HEK293T (cell line): ENCODE measurements around the gene MAST4.
"Not testable (repeated sequence)": the region's sequence is repeated elsewhere in the genome, so short reads cannot be mapped to it uniquely, and the experiment has no call there.

Experiments
- CTCF ChIA-PET: fragments of 350-600 bp; formaldehyde crosslinking; extraction: SDS; loops from one replicate; lab custom pipeline; 2021; ENCODE audit warnings: antibody characterized with exemption, inconsistent platforms; lab: Yijun Ruan, JAX
- POLR2A ChIA-PET: fragments of 350-600 bp; formaldehyde crosslinking; extraction: SDS; loops from one replicate; lab custom pipeline; 2020; ENCODE audit warnings: antibody characterized with exemption, inconsistent platforms; lab: Yijun Ruan, JAX
- DNase-seq: peaks from one replicate; pipeline ENCODE4 v3.0.0; 2012; ENCODE audit warnings: mixed read lengths; ENCODE audit errors: extremely low spot score
- ARNT ChIP-seq: fragments of 450-650 bp; IDR thresholded peaks from 2 replicates; pipeline ENCODE4 v1.6.1; 2017; ENCODE audit warnings: mild to moderate bottlenecking
- BHLHE40 ChIP-seq: fragments of 450-650 bp; IDR thresholded peaks from 2 replicates; pipeline ENCODE4 v1.6.1; 2016; ENCODE audit warnings: mild to moderate bottlenecking, moderate library complexity, borderline replicate concordance
- CTBP1 ChIP-seq: fragments of 450-650 bp; IDR thresholded peaks from 2 replicates; pipeline ENCODE4 v1.6.1; 2016; ENCODE audit warnings: borderline replicate concordance
- ELF4 ChIP-seq: fragments of 450-650 bp; IDR thresholded peaks from 2 replicates; pipeline ENCODE4 v1.6.1; 2017; ENCODE audit warnings: antibody characterized with exemption
- FOXA1 ChIP-seq: fragments of 450-650 bp; IDR thresholded peaks from 2 replicates; pipeline ENCODE4 v1.6.1; 2016; ENCODE audit warnings: mild to moderate bottlenecking
- FOXK2 ChIP-seq: fragments of 450-650 bp; IDR thresholded peaks from 2 replicates; pipeline ENCODE4 v1.6.1; 2016; ENCODE audit warnings: mild to moderate bottlenecking
- FOXM1 ChIP-seq: fragments of 450-650 bp; IDR thresholded peaks from 2 replicates; pipeline ENCODE4 v1.6.1; 2017; ENCODE audit warnings: mild to moderate bottlenecking, borderline replicate concordance
- HDGF ChIP-seq: fragments of 450-650 bp; IDR thresholded peaks from 2 replicates; pipeline ENCODE4 v1.6.1; 2017; ENCODE audit warnings: antibody characterized with exemption, borderline replicate concordance
- L3MBTL2 ChIP-seq: fragments of 450-650 bp; conservative IDR thresholded peaks from 2 replicates; pipeline ENCODE4 v1.6.1; 2016; ENCODE audit warnings: mild to moderate bottlenecking
- LEF1 ChIP-seq: fragments of 450-650 bp; IDR thresholded peaks from 2 replicates; pipeline ENCODE4 v1.6.1; 2017; ENCODE audit warnings: mild to moderate bottlenecking, borderline replicate concordance
- NFRKB ChIP-seq: fragments of 450-650 bp; IDR thresholded peaks from 2 replicates; pipeline ENCODE4 v1.6.1; 2016; ENCODE audit warnings: mild to moderate bottlenecking, moderate library complexity
- PKNOX1 ChIP-seq: fragments of 450-650 bp; IDR thresholded peaks from 2 replicates; pipeline ENCODE4 v1.6.1; 2016
- SP1 ChIP-seq: fragments of 450-650 bp; IDR thresholded peaks from 2 replicates; pipeline ENCODE4 v1.6.1; 2017
- SUZ12 ChIP-seq: fragments of 450-650 bp; IDR thresholded peaks from 2 replicates; pipeline ENCODE4 v1.6.1; 2016; ENCODE audit warnings: mild to moderate bottlenecking
- TARDBP ChIP-seq: fragments of 450-650 bp; IDR thresholded peaks from 2 replicates; pipeline ENCODE4 v1.6.1; 2016
- ZNF384 ChIP-seq: fragments of 450-650 bp; IDR thresholded peaks from 2 replicates; pipeline ENCODE4 v1.6.1; 2016

The MAST4 gene

GRCh38 chr5:67170767-67171166 is 574.6 kb downstream of the MAST4 start:
- no peak for DNase-seq
- ChIA-PET POLR2A (no interaction called here), CTCF (no interaction called here)
- no peak for TF ChIP-seq HDGF
- TF ChIP-seq L3MBTL2, result no peak
- TF ChIP-seq TARDBP, result no peak
- no peak for TF ChIP-seq SUZ12
- no peak for TF ChIP-seq SP1
- TF ChIP-seq CTBP1, result no peak
- no peak for TF ChIP-seq LEF1
- no peak for TF ChIP-seq ZNF384
- no peak for TF ChIP-seq FOXA1
- no peak for TF ChIP-seq BHLHE40
- TF ChIP-seq NFRKB, result no peak
- TF ChIP-seq FOXM1, result no peak
- TF ChIP-seq ARNT, result no peak
- no peak for TF ChIP-seq PKNOX1
- TF ChIP-seq ELF4, result no peak
- TF ChIP-seq FOXK2, result no peak

- CTCF ChIA-PET, DNase-seq, POLR2A ChIA-PET: not testable (repeated sequence)
Measured at GRCh38 chr5:67173351-67173750, 577.2 kb downstream of the MAST4 start.

- ChIA-PET CTCF (no interaction called here), POLR2A (no interaction called here)
- TF ChIP-seq TARDBP (no peak), FOXA1 (no peak), ELF4 (no peak), BHLHE40 (no peak), SP1 (no peak), PKNOX1 (no peak), NFRKB (no peak), ARNT (no peak), FOXK2 (no peak), ZNF384 (no peak), LEF1 (no peak), FOXM1 (no peak)
- DNase-seq, result no peak
Measured at GRCh38 chr5:67173959-67174358, 577.8 kb downstream of the MAST4 start.

GRCh38 chr5:67176936-67177335 is 580.7 kb downstream of the MAST4 start:
- ChIA-PET CTCF (no interaction called here), POLR2A (no interaction called here)
- DNase-seq, result no peak
- TF ChIP-seq HDGF (no peak), ARNT (no peak), ZNF384 (no peak), FOXK2 (no peak), PKNOX1 (no peak), NFRKB (no peak), FOXA1 (no peak), CTBP1 (no peak), FOXM1 (no peak), SUZ12 (no peak), SP1 (no peak), TARDBP (no peak), L3MBTL2 (no peak)

DNA sequence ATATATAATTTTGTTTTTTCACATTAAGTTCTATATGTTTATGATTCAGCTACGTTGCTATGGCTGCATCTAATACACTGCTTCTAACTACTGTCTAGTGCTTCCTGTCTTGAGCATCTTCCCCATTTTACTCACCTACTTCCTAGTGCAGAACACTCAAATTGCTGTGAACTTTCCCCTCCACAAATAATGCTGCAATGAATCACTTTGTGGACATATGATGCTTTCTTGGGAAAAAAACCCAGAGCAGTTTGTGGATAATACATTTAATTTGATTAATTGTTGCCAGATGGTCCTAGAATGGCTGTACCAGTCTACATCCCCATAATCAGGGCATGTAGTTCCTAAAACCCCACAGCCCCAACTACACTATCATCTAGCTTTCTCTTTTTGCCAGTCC is 581.9 kb downstream of the MAST4 start:
- no peak for DNase-seq
- POLR2A ChIA-PET, result no interaction called here
- CTCF ChIA-PET, result no interaction called here
- TF ChIP-seq FOXA1, result no peak
- no peak for TF ChIP-seq ELF4
- TF ChIP-seq HDGF, result no peak
- no peak for TF ChIP-seq ZNF384
- TF ChIP-seq PKNOX1, result no peak
- TF ChIP-seq BHLHE40, result no peak
- TF ChIP-seq FOXM1, result no peak
- TF ChIP-seq FOXK2, result no peak
- TF ChIP-seq TARDBP, result no peak
- no peak for TF ChIP-seq L3MBTL2
- TF ChIP-seq SP1, result no peak
- no peak for TF ChIP-seq CTBP1
- TF ChIP-seq SUZ12, result no peak
- no peak for TF ChIP-seq LEF1
- TF ChIP-seq NFRKB, result no peak
- no peak for TF ChIP-seq ARNT

- POLR2A ChIA-PET, result no interaction called here
- no peak for DNase-seq
- CTCF ChIA-PET, result no interaction called here
- TF ChIP-seq L3MBTL2 (no peak), HDGF (no peak), BHLHE40 (no peak)
Measured at GRCh38 chr5:67178966-67179365, 582.8 kb downstream of the MAST4 start.
